GM12878 (cell line): ENCODE results near the gene INVS. TPM values are rescaled to one million over a fixed set of nuclear protein-coding genes. Genes with fewer than 3 reads are reported as not detected.
"Not testable (repeated sequence)": the region's sequence is repeated elsewhere in the genome, so short reads cannot be mapped to it uniquely, and the experiment has no call there.

ENCODE experiments used
- ATAC-seq: fragments of 200-7000 bp; cut with Tn5 transposase; 3 replicates; pipeline ENCODE4 v1.9.1; 2020; ENCODE audit warnings: mild to moderate bottlenecking, moderate library complexity
- BruUV-seq: library from RNA; stranded (reverse); fragments of 400-500 nt; replicated peaks from 2 replicates; lab custom pipeline; 2021; lab: Mats Ljungman, UMichigan
- CTCF ChIA-PET: fragments of 300-600 bp; sonication (Branson Sonifier 250); formaldehyde crosslinking; extraction: SDS; loops from one replicate; lab custom pipeline; 2021; ENCODE audit warnings: inconsistent platforms; lab: Yijun Ruan, JAX
- POLR2A ChIA-PET: fragments of 350-600 bp; formaldehyde crosslinking; extraction: SDS; loops from one replicate; lab custom pipeline; 2021; ENCODE audit warnings: inconsistent platforms; lab: Charles Lee
- RAD21 ChIA-PET: fragments of 300-600 bp; sonication (Branson Sonifier 250); formaldehyde crosslinking; loops from one replicate; lab custom pipeline; 2023; ENCODE audit warnings: antibody characterized with exemption; ENCODE audit not compliant: unreplicated experiment; lab: Charles Lee
- SMC1A ChIA-PET: fragments of 300-600 bp; sonication (Branson Sonifier 250); formaldehyde crosslinking; loops from one replicate; lab custom pipeline; 2023; ENCODE audit not compliant: unreplicated experiment, uncharacterized antibody; lab: Charles Lee
- DNase-seq: peaks from one replicate; pipeline ENCODE4 v3.0.0-alpha.2; 2011; ENCODE audit warnings: low read depth, low spot score
- FAIRE-seq: peaks from 3 replicates; lab custom pipeline; 2011; peaks lifted over from hg19 to GRCh38; lab: Jason Lieb, UNC
- H2AFZ ChIP-seq: 2 replicates; pipeline ENCODE4 v1.6.0; 2011; ENCODE audit warnings: low read depth, low read length, control low read depth; ENCODE audit not compliant: control insufficient read depth
- H3K27ac ChIP-seq: 2 replicates; pipeline ENCODE4 v1.5.1; 2011; ENCODE audit warnings: control low read depth; ENCODE audit not compliant: control insufficient read depth, insufficient read depth
- H3K27me3 ChIP-seq, 2 experiments: replicated peaks in 1 of 2; 2 replicates each; pipeline versions ENCODE4 v1.6.0 to v1.6.1; 2011; ENCODE audit warnings: low read length in 1 of 2; ENCODE audit not compliant: control insufficient read depth in 2 of 2, insufficient read depth in 2 of 2
- H3K36me3 ChIP-seq, 2 experiments: 2 replicates each; pipeline ENCODE4 v1.5.1; 2011; ENCODE audit warnings: low read length in 1 of 2; ENCODE audit not compliant: control insufficient read depth in 2 of 2, insufficient read depth in 2 of 2
- H3K4me1 ChIP-seq: 2 replicates; pipeline ENCODE4 v1.6.1; 2011; ENCODE audit warnings: mild to moderate bottlenecking, low read length, moderate library complexity, mixed read lengths; ENCODE audit not compliant: control insufficient read depth, insufficient read depth
- H3K4me2 ChIP-seq: 2 replicates; pipeline ENCODE4 v1.6.0; 2011; ENCODE audit warnings: control low read depth; ENCODE audit not compliant: control insufficient read depth, insufficient read depth
- H3K4me3 ChIP-seq: fragments of 200-600 bp; sonication (generic); 2 replicates; pipeline ENCODE4 v1.5.1; 2016
- H3K79me2 ChIP-seq: 2 replicates; pipeline ENCODE4 v1.6.0; 2011; ENCODE audit warnings: low read length; ENCODE audit not compliant: control insufficient read depth, insufficient read depth
- H3K9ac ChIP-seq: 2 replicates; pipeline ENCODE4 v1.8.0; 2011; ENCODE audit warnings: low read length, control low read depth, mixed read lengths; ENCODE audit not compliant: control insufficient read depth, insufficient read depth
- H3K9me3 ChIP-seq: replicated peaks from 3 replicates; pipeline ENCODE4 v1.5.1; 2011; ENCODE audit warnings: mild to moderate bottlenecking, low read length; ENCODE audit not compliant: control insufficient read depth, insufficient read depth
- H4K20me1 ChIP-seq: 2 replicates; pipeline ENCODE4 v1.6.0; 2011; ENCODE audit not compliant: control insufficient read depth, insufficient read depth
- ESRRA ChIP-seq: IDR thresholded peaks from 2 replicates; pipeline ENCODE4 v1.6.1; 2012; ENCODE audit warnings: mild to moderate bottlenecking, low read length, improper control_type of control experiment
- MTA3 ChIP-seq: IDR thresholded peaks from 2 replicates; pipeline ENCODE4 v1.6.1; 2012; ENCODE audit warnings: low read length, inconsistent platforms, borderline replicate concordance
- POLR2A ChIP-seq: IDR thresholded peaks from 2 replicates; pipeline ENCODE4 v1.6.1; 2011; ENCODE audit warnings: low read depth, mild to moderate bottlenecking, low read length
- RB1 ChIP-seq: fragments of 450-650 bp; formaldehyde crosslinking; IDR thresholded peaks from 2 replicates; pipeline ENCODE4 v1.6.1; 2017; ENCODE audit warnings: mild to moderate bottlenecking, borderline replicate concordance
- STAT3 ChIP-seq: IDR thresholded peaks from 2 replicates; pipeline ENCODE4 v1.6.1; 2011; ENCODE audit warnings: low read depth, low read length, improper control_type of control experiment
- WGBS: methylation state at CpG from one replicate; pipeline ENCODE4 v1.1.6; 2016; ENCODE audit warnings: low lambda C conversion rate; ENCODE audit not compliant: insufficient replicate concordance, insufficient coverage; ENCODE audit errors: missing lambda C conversion rate; 5-methylcytosine and 5-hydroxymethylcytosine counted together
- in situ Hi-C: fragments of 300-500 bp; cut with MboI; formaldehyde crosslinking; loops from 9 replicates; pipeline ENCODE4 v1.14.3; 2018; ENCODE audit warnings: mixed read lengths
- intact Hi-C: fragments of 100-400 bp; cut with micrococcal nuclease; formaldehyde crosslinking; loops from one replicate; pipeline ENCODE4 v1.14.2; 2022; ENCODE audit not compliant: unreplicated experiment
- polyA plus RNA-seq, 11 experiments: library from polyadenylated mRNA; depleted of rRNA in 4 of 11; unstranded in 6 of 11; stranded (reverse) in 5 of 11; fragments of >200 nt; fragmentation: Nextera tagmentation in 4 of 11; fragmentation: Illumina TruSeq in 1 of 11; extraction: Ambion mirVana in 4 of 11; extraction: Trizol in 1 of 11; gene quantifications; 1 replicate in 1 of 11; 2 replicates in 10 of 11; pipeline versions ENCODE4 v1.2.1 to v1.2.3, GENCODE V29; 2011 to 2016; ENCODE audit warnings: inconsistent platforms in 2 of 11, missing spikeins in 2 of 11, low read depth in 1 of 11
- total RNA-seq, 4 experiments: library from RNA; depleted of rRNA in 3 of 4; stranded (reverse); fragments of >200 nt in 3 of 4; fragmentation: Illumina TruSeq in 1 of 4; extraction: Trizol in 1 of 4; gene quantifications; 2 replicates each; pipeline versions ENCODE4 v1.2.1 to v1.2.3, GENCODE V29; 2013 to 2021
- TF ChIP-seq, protein P1 (sequence below): fragments of 450-650 bp; formaldehyde crosslinking; IDR thresholded peaks from 2 replicates; pipeline ENCODE4 v1.4.0; 2020; ENCODE audit warnings: mild to moderate bottlenecking, moderate library complexity
- TF ChIP-seq, protein P2 (sequence below): fragments of 450-650 bp; IDR thresholded peaks from 2 replicates; pipeline ENCODE4 v1.6.1; 2018; ENCODE audit warnings: mild to moderate bottlenecking, low read depth, moderate library complexity; ENCODE audit not compliant: partially characterized antibody

Gene INVS
- total and polyA plus RNA-seq, 10 of the 15 experiments (the other 5 are each of a cell fraction or from before 2014, with no cell fraction given) = 0.93 to 20.8 (median 13.2) TPM

DNA sequence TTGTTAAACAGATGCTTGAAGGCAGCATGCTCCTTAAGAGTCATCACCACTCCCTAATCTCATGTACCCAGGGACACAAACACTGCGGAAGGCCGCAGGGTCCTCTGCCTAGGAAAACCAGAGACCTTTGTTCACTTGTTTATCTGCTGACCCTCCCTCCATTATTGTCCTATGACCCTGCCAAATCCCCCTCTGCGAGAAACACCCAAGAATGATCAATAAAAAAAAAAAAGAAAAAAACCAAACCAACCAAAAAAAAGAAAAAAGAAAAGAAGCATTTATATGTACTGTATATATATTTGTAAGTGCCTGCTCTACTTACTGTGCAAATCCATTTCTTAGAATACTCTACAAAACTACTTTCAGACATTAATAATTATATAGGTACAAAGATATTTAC, 30.0 kb upstream of the INVS start:
- H2AFZ ChIP-seq, H3K4me1 ChIP-seq, H3K36me3 ChIP-seq, POLR2A ChIA-PET, SMC1A ChIA-PET, DNase-seq, H3K4me2 ChIP-seq, BruUV-seq, H4K20me1 ChIP-seq, H3K9me3 ChIP-seq, H3K27me3 ChIP-seq, H3K9ac ChIP-seq, RAD21 ChIA-PET, intact Hi-C loops, ATAC-seq, CTCF ChIA-PET, H3K4me3 ChIP-seq, in situ Hi-C loops, FAIRE-seq, H3K27ac ChIP-seq: not testable (repeated sequence)
- peaks cover 44% of the 10 kb centered on the region for H3K79me2 ChIP-seq
- no CpG with 5 or more reads among the region's 3 CpGs for WGBS

DNA sequence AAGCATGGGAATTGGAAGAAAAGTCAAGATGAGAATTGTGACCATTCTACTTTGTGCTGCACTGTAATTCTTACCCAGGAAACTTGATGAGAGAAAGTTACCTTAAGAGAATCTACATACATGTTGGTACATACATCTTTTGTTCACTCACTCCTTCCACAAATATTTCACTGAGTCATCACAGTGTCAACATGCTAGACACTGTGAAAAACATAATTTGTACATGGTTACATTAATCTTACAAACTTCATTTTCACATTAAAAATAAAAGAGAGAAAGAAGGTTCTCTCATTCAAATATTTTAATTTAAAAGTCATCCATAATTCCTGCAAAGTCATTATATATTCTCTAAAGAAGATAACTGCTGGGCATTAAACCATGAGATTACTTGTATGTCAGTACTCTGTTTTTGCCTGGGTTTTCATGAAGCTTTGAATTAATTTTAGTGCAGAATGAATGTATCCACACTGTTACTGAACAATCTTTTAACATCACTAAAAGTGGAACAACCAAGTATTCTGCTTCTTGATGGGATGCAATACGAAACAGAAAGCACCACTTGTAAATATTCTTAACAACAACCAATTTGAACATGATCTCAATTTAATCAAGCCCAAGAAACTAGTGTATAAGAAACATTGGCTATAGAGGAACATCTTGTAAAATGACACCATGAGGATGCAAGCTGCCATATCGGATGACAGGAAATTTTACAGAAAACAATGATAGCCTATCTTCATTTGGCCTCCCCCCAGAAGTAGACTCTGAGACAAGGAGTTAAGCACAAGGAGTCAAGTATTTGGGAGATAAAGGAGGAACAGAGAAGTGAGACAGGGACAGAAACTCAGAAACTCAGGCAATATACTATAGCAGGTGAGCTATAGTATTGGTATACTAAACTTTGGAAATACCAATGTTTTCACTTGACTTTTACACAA, 28.7 kb upstream of the INVS start:
- FAIRE-seq (no peak), ATAC-seq (no peak), DNase-seq (no peak)
- Histone ChIP-seq H3K4me3 (no peak overlapping the region), H2AFZ (no peak overlapping the region), H3K9me3 (no peaks in the 10 kb centered on the region), H3K9ac (no peak overlapping the region), H3K27ac (no peak overlapping the region), H4K20me1 (no peaks in the 10 kb centered on the region), H3K4me2 (no peak overlapping the region), H3K36me3 (peaks cover 0 to 1% of the 10 kb centered on the region in 2 experiments; a peak in 1 of 4 replicates), H3K4me1 (peaks cover 7% of the 10 kb centered on the region), H3K27me3 (no peaks in the 10 kb centered on the region), H3K79me2 (peaks cover 51% of the 10 kb centered on the region)
- ChIA-PET CTCF (no interaction called here), SMC1A (interaction anchor here (1.7 to 2.1 kb wide), 2 partner anchors 11 to 14 kb away, joined by 5 to 10 read pairs; no protein-coding TSS in a partner anchor), POLR2A (no interaction called here), RAD21 (interaction anchor here (0.7 kb wide), 2 partner anchors 273 to 337 kb away, joined by 3 read pairs; no protein-coding TSS in a partner anchor)
- intact Hi-C loops (no loop called here), in situ Hi-C loops (no loop called here)
- BruUV-seq = no TSS peak
- WGBS = 98% methylated on average over 2 of the region's 2 CpGs
- no peak for TF ChIP-seq POLR2A
- no peak for TF ChIP-seq RB1
- TF ChIP-seq, protein P1, sequence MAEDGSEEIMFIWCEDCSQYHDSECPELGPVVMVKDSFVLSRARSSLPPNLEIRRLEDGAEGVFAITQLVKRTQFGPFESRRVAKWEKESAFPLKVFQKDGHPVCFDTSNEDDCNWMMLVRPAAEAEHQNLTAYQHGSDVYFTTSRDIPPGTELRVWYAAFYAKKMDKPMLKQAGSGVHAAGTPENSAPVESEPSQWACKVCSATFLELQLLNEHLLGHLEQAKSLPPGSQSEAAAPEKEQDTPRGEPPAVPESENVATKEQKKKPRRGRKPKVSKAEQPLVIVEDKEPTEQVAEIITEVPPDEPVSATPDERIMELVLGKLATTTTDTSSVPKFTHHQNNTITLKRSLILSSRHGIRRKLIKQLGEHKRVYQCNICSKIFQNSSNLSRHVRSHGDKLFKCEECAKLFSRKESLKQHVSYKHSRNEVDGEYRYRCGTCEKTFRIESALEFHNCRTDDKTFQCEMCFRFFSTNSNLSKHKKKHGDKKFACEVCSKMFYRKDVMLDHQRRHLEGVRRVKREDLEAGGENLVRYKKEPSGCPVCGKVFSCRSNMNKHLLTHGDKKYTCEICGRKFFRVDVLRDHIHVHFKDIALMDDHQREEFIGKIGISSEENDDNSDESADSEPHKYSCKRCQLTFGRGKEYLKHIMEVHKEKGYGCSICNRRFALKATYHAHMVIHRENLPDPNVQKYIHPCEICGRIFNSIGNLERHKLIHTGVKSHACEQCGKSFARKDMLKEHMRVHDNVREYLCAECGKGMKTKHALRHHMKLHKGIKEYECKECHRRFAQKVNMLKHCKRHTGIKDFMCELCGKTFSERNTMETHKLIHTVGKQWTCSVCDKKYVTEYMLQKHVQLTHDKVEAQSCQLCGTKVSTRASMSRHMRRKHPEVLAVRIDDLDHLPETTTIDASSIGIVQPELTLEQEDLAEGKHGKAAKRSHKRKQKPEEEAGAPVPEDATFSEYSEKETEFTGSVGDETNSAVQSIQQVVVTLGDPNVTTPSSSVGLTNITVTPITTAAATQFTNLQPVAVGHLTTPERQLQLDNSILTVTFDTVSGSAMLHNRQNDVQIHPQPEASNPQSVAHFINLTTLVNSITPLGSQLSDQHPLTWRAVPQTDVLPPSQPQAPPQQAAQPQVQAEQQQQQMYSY (CRISPR knock-in tag) = no peak
- TF ChIP-seq STAT3 = no peak
- TF ChIP-seq, protein P2, sequence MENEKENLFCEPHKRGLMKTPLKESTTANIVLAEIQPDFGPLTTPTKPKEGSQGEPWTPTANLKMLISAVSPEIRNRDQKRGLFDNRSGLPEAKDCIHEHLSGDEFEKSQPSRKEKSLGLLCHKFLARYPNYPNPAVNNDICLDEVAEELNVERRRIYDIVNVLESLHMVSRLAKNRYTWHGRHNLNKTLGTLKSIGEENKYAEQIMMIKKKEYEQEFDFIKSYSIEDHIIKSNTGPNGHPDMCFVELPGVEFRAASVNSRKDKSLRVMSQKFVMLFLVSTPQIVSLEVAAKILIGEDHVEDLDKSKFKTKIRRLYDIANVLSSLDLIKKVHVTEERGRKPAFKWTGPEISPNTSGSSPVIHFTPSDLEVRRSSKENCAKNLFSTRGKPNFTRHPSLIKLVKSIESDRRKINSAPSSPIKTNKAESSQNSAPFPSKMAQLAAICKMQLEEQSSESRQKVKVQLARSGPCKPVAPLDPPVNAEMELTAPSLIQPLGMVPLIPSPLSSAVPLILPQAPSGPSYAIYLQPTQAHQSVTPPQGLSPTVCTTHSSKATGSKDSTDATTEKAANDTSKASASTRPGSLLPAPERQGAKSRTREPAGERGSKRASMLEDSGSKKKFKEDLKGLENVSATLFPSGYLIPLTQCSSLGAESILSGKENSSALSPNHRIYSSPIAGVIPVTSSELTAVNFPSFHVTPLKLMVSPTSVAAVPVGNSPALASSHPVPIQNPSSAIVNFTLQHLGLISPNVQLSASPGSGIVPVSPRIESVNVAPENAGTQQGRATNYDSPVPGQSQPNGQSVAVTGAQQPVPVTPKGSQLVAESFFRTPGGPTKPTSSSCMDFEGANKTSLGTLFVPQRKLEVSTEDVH = no peak
- no peak for TF ChIP-seq MTA3
- TF ChIP-seq ESRRA = no peak
